MM.1S (cell line): ENCODE results near the gene DKK1.

ENCODE experiments used
- EZH2 ChIP-seq: fragments of 300-600 bp; sonication (generic); optimal IDR thresholded peaks from 2 replicates; pipeline ENCODE3; 2017; ENCODE audit warnings: low read depth, mild to moderate bottlenecking, antibody characterized with exemption, low read length, mixed read lengths
- EZH2phosphoT487 ChIP-seq: fragments of 300-600 bp; sonication (generic); IDR thresholded peaks from 2 replicates; pipeline ENCODE4 v1.6.1; 2018; ENCODE audit warnings: antibody characterized with exemption, low read length
- TF ChIP-seq, protein P1 (sequence below): fragments of 300-600 bp; sonication (generic); IDR thresholded peaks from 2 replicates; pipeline ENCODE4 v1.5.1; 2016; ENCODE audit warnings: antibody characterized with exemption, low read length, mixed read lengths

DNA sequence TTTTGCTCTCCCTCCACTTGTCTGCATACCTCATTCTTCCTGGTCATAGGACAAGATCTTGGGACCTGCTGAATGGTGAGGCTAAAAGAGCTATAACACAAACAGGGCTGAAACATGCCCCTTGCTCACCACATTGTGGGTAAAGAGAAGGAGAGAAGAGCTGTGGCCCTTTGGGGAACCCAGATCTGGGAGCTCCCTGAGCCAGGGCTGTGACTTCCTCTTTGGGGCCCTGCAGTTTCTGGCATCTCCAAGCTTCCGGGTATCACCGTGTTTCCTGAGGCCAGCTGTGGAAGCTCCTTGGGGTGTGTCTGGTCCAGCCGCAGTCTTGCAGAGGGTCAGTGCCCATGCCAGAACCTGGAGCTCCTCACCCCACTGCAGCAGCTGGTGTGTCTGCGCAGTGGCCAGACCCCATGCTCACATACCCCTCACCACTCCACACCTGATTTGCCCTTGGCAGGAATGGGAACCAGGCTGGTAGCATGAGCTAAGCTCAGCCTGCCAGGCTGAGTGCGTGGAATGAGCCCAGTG is 34.0 kb downstream of the DKK1 start:
- TF ChIP-seq, protein P1, sequence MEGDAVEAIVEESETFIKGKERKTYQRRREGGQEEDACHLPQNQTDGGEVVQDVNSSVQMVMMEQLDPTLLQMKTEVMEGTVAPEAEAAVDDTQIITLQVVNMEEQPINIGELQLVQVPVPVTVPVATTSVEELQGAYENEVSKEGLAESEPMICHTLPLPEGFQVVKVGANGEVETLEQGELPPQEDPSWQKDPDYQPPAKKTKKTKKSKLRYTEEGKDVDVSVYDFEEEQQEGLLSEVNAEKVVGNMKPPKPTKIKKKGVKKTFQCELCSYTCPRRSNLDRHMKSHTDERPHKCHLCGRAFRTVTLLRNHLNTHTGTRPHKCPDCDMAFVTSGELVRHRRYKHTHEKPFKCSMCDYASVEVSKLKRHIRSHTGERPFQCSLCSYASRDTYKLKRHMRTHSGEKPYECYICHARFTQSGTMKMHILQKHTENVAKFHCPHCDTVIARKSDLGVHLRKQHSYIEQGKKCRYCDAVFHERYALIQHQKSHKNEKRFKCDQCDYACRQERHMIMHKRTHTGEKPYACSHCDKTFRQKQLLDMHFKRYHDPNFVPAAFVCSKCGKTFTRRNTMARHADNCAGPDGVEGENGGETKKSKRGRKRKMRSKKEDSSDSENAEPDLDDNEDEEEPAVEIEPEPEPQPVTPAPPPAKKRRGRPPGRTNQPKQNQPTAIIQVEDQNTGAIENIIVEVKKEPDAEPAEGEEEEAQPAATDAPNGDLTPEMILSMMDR: no peak
- no peak for TF ChIP-seq EZH2
- no peak for TF ChIP-seq EZH2phosphoT487
